ENCODE results near the gene POLN. TPM values are rescaled to one million over a fixed set of nuclear protein-coding genes. Genes with fewer than 3 reads are reported as not detected.

Gene POLN
- total RNA-seq, 4 donors from 2014 or later = 2.6 to 10.6 (median 6.8) TPM

DNA sequence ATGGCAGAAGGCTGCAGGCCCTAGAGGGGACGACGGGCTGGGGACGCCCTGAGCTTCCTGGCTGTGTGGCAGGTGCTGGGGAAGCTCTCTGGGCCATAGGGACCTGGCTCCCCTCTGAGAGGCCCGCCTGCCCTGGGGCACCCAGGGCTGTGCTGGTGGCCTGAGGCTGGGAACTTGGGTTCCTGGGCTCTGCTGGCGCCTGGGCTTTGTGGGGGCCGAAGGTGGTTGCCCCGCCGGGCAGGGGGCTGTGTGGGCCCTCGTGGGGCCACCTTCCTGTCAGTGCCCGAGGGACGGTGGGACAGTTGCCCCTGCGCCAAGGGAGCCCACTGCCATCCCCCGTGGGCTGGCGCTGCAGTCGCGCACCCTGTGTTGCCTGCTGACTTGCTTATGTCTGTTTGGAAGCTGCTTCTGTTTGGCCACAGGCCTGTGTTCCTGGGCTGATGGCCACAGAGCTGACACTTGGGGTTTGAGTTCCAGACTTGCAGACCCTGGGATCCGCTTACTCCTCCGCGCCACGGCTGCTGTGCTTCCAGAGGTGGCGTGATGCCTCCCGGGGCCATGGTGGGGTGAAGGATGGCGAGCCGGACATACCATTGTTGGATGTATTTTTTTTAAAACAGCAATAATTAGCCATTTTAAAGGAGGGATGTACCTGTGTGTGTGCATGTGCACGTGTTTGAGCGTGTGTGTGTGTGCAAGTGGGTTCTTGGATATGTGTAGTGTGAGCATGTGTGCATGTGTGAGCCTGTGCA lies 174.3 kb downstream of the POLN start:
- TF ChIP-seq, protein P1, sequence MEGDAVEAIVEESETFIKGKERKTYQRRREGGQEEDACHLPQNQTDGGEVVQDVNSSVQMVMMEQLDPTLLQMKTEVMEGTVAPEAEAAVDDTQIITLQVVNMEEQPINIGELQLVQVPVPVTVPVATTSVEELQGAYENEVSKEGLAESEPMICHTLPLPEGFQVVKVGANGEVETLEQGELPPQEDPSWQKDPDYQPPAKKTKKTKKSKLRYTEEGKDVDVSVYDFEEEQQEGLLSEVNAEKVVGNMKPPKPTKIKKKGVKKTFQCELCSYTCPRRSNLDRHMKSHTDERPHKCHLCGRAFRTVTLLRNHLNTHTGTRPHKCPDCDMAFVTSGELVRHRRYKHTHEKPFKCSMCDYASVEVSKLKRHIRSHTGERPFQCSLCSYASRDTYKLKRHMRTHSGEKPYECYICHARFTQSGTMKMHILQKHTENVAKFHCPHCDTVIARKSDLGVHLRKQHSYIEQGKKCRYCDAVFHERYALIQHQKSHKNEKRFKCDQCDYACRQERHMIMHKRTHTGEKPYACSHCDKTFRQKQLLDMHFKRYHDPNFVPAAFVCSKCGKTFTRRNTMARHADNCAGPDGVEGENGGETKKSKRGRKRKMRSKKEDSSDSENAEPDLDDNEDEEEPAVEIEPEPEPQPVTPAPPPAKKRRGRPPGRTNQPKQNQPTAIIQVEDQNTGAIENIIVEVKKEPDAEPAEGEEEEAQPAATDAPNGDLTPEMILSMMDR (IDR thresholded peaks at IDR 0.05; ENCODE audit: low read depth) = no peak

DNA sequence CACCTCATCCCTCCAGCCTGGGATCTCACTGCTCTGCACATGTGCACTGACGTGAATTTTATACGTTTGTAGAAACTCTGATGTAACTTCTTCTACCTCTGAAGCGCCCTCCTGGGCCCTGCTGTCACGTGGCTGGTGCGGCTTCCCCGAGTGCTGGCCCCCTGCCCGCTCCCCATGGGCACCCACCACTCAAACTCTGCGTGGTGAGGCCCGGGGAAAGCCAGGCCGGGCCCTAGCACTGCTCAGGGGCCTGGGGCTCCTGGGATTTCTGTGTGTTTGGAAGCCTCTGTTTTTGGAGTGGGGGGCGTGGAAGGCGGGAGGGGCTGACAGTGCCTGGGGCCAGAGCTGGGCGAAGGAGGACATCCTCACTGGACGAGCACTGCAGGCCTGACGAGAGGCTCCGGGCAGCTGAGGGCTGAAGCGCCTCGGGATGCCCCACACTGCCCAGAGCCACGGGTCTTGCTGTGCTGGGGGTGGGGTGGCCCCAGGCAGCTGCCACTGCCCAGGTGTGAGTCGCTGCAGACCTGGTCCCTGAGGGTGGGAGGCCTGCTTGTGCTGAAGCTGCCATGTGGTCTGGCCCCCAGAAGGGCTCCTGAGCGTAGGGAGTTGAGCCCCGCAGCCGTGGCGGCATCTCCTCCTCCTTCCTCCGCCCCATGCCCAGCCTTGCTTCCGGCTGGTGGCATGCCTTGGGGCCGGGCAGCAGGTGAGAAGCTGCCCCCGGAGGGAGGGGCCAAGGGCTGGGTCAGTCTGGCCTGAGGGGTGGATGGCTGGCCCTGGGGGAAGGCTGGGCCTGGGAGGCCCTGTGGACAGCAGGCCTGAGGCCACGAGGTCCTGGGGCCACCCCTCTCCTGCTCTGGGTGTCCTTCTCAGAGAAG lies 175.1 kb downstream of the POLN start:
- TF ChIP-seq, protein P1 (IDR thresholded peaks at IDR 0.05; ENCODE audit: low read depth) = no peak

DNA sequence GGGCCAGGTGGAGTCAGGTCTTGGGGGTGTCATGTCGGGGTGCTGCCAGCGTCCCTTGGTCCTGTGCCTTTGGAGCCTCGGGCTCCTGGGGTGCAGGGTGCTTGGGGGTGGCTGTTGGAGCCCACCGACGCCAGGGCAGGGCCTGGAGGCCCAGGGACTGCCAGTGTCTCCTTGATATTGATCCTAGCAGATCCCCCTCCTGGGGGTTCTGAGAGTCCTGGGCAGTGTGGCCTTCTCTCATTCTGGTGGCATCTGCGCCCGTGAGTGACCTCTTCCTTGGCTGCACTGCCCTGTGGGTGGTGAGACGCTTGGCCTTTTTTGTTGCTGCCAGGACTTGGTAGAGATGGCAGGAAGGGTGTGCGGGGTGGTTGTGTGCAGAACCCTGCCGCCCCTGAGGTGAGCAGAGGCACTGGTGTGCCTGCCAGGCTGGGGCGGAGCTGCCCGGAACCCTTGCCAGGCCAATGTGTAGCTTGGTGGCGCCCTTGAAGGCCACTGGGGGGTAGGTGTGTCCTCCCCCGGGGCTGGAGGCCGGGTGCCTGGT lies 175.8 kb downstream of the POLN start:
- TF ChIP-seq, protein P1 (IDR thresholded peaks at IDR 0.05; ENCODE audit: low read depth) = no peak

DNA sequence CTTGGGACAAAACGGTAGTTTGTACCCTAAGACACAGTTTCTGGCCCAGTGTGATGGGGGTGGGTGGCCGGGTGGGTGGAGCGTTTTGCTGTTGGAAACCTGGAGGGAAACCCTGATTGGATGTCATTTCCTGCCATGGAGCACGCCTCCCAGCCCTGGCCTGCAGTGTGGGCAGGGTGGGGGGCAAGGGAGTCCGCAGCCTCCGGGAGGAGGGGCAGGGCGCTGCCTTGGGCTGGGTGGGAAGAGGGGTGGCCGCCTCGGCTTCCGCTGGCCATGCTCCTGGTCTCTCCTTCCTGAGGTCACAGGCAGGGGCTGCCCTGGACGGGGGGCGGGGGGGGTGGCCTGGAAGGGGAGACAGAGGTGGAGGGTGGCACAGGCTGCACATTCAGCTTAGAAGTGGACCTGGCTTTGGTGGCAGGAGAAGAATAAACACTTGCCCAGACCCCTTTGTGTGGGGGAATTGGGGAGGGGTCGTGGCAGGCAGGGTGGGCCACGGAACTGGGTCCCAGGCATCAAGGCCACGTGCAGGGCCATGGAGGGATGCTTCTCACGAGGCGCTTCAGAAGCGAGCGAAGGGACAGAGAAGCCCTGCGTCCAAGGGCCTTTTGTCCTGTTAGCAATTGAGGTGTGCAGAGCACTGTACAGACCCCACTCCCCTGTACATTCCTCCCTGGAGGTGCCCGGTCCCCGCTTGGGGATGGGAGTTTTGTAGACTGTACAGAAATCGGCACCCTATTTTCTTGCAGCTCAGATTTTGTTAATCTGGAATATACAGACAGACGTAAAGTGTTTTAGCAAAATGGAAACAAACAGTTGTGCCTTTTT lies 176.6 kb downstream of the POLN start:
- TF ChIP-seq, protein P1 (IDR thresholded peaks at IDR 0.05; ENCODE audit: low read depth) = no peak

DNA sequence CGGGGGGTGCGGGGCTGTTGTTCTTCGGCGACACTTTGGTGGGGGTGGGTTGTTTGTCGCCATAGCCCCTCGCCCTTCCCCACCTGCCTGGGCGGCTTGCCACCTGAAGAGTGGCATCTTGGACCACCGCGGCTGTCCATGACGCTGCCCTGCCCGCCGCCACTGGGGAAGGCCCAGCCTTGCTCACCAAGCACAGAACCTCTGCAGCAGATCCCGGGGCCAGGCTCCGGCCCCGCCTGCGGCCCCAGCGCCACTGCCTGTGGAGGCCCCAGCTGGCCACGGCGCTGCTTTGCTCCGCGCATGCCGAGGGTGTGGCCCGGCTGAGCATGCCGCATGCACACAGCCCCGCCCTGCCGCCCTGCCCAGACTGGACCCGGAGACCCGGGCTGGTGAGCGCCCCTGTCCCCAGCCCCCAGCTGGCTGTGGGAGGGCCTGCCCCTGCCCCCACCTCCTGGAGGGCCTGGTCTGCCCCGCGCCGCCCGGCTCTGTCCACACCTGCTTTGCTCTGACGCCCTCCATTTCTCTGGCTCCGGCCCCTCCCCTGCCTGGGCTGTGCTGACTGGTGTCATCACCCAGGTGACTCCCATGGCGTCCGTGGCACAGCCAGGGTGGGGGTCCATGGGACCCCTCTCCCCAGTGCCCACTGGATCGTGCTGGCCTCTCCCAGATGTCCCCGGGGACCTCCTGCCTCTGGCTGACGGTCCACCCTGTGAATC lies 177.5 kb downstream of the POLN start:
- TF ChIP-seq, protein P1 (IDR thresholded peaks at IDR 0.05; ENCODE audit: low read depth) = no peak

DNA sequence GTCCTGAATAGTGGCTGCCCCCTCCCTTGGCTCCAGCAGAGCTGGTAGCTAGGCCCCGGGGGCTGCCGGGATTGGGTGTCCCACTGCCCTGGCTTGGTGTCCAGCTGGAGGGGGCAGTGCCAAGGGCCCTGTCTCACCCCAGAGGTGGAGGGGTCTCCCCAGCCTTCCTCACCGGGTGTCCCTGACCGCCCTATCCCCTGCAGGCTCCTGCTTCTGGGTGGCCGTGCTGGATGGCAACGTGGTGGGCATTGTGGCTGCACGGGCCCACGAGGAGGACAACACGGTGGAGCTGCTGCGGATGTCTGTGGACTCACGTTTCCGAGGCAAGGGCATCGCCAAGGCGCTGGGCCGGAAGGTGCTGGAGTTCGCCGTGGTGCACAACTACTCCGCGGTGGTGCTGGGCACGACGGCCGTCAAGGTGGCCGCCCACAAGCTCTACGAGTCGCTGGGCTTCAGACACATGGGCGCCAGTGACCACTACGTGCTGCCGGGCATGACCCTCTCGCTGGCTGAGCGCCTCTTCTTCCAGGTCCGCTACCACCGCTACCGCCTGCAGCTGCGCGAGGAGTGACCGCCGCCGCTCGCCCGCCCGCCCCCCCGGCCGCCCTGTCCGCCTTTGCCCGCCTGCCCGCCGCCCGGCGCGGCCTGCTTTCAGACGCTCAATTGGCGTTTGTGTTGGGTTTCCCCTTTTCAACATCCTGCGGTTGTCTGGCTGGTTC lies 178.2 kb downstream of the POLN start:
- TF ChIP-seq, protein P1 (IDR thresholded peaks at IDR 0.05; ENCODE audit: low read depth) = no peak
